T-cell (primary cell): ENCODE measurements around the gene MMAA. TPM values are rescaled to one million over a fixed set of nuclear protein-coding genes. Genes with fewer than 3 reads are reported as not detected.
"Not testable (repeated sequence)": the region's sequence is repeated elsewhere in the genome, so short reads cannot be mapped to it uniquely, and the experiment has no call there.

ENCODE experiments used
- ATAC-seq, 4 experiments: fragments of 200-7000 bp in 3 of 4; fragments of 150-1000 bp in 1 of 4; cut with Tn5 transposase; replicated peaks in 1 of 4; 1 replicate in 3 of 4; 2 replicates in 1 of 4; pipeline ENCODE4 v1.10.0; 2021; ENCODE audit warnings: moderate library complexity in 3 of 4, mild to moderate bottlenecking in 2 of 4, moderate number of reproducible peaks in 1 of 4
- CTCF ChIA-PET, 2 donors: fragments of 300-600 bp; sonication (Branson Sonifier 250); formaldehyde crosslinking; loops; one replicate each; lab custom pipeline; 2022; ENCODE audit warnings: antibody characterized with exemption in 2 of 2; lab: Charles Lee
- POLR2A ChIA-PET, 2 donors: fragments of 300-600 bp; sonication (Branson Sonifier 250); formaldehyde crosslinking; loops; one replicate each; lab custom pipeline; 2022; ENCODE audit warnings: antibody characterized with exemption in 2 of 2; lab: Charles Lee
- DNase-seq, 35 experiments: peaks; one replicate each; pipeline versions ENCODE4 v3.0.0 to v3.0.0-alpha.2; 2013 to 2023
- H3K27ac ChIP-seq: one replicate; pipeline ENCODE4 v1.5.1; 2013; ENCODE audit warnings: low read length
- H3K27me3 ChIP-seq, 2 experiments: replicated peaks in 1 of 2; 1 replicate in 1 of 2; 2 replicates in 1 of 2; pipeline versions ENCODE4 v1.6.1 to v1.7.0; 2013; ENCODE audit warnings: low read length in 1 of 2, mixed read lengths in 1 of 2; ENCODE audit not compliant: control insufficient read depth in 2 of 2, insufficient read depth in 2 of 2; ENCODE audit errors: extremely low read depth in 1 of 2
- H3K36me3 ChIP-seq, 2 donors: 1 replicate in 1 of 2; 2 replicates in 1 of 2; pipeline versions ENCODE4 v1.6.1 to v1.7.0; 2013; ENCODE audit warnings: low read length in 1 of 2; ENCODE audit not compliant: control insufficient read depth in 2 of 2, insufficient read depth in 1 of 2; ENCODE audit errors: extremely low read depth in 1 of 2
- H3K4me1 ChIP-seq, 2 experiments: 1 replicate in 1 of 2; 2 replicates in 1 of 2; pipeline versions ENCODE4 v1.6.1 to v1.7.0; 2013; ENCODE audit warnings: low read length in 2 of 2, mixed read lengths in 1 of 2; ENCODE audit not compliant: insufficient read depth in 2 of 2, control insufficient read depth in 1 of 2; ENCODE audit errors: extremely low read depth in 1 of 2
- H3K4me3 ChIP-seq, 2 donors: 1 replicate in 1 of 2; 2 replicates in 1 of 2; pipeline versions ENCODE4 v1.5.1 to v1.7.0; 2013; ENCODE audit warnings: mild to moderate bottlenecking in 2 of 2, low read length in 1 of 2, moderate library complexity in 1 of 2; ENCODE audit not compliant: control insufficient read depth in 1 of 2; ENCODE audit errors: extremely low read depth in 1 of 2
- H3K9me3 ChIP-seq: 2 replicates; pipeline ENCODE4 v1.7.0; 2013
- H3K27ac Mint-ChIP-seq, 2 donors: one replicate each; pipeline ENCODE4 v1.8.0; 2020 to 2021; ENCODE audit warnings: mild to moderate bottlenecking in 2 of 2, mixed read lengths in 2 of 2
- H3K27me3 Mint-ChIP-seq, 2 donors: one replicate each; pipeline ENCODE4 v1.8.0; 2021 to 2022; ENCODE audit warnings: mixed read lengths in 2 of 2
- H3K36me3 Mint-ChIP-seq: one replicate; pipeline ENCODE4 v1.8.0; 2021; ENCODE audit warnings: mixed read lengths
- H3K4me1 Mint-ChIP-seq, 3 donors: one replicate each; pipeline ENCODE4 v1.8.0; 2020 to 2022; ENCODE audit warnings: mixed read lengths in 3 of 3, mild to moderate bottlenecking in 1 of 3
- H3K4me3 Mint-ChIP-seq, 3 donors: one replicate each; pipeline ENCODE4 v1.8.0; 2020 to 2022; ENCODE audit warnings: mild to moderate bottlenecking in 3 of 3, mixed read lengths in 3 of 3, moderate library complexity in 3 of 3
- H3K9me3 Mint-ChIP-seq, 3 donors: one replicate each; pipeline ENCODE4 v1.8.0; 2020 to 2022; ENCODE audit warnings: mixed read lengths in 3 of 3
- WGBS: methylation state at CpG from one replicate; pipeline ENCODE4 v1.1.5; 2013; ENCODE audit warnings: missing lambda C conversion rate; ENCODE audit not compliant: insufficient coverage; 5-methylcytosine and 5-hydroxymethylcytosine counted together
- total RNA-seq, 35 experiments: library from RNA in 6 of 35; stranded (reverse) in 6 of 35; fragments of 120-200 nt in 1 of 35; gene quantifications; one replicate each; pipeline versions ENCODE4 v1.2.1 to v1.2.4 and lab custom pipeline; 2013 to 2026

The MMAA gene
- total RNA-seq, 5 donors from 2014 or later (not counting 1 experiment from before 2014, with no cell fraction given), result 7.2 to 13.1 (median 10.4) TPM

DNA sequence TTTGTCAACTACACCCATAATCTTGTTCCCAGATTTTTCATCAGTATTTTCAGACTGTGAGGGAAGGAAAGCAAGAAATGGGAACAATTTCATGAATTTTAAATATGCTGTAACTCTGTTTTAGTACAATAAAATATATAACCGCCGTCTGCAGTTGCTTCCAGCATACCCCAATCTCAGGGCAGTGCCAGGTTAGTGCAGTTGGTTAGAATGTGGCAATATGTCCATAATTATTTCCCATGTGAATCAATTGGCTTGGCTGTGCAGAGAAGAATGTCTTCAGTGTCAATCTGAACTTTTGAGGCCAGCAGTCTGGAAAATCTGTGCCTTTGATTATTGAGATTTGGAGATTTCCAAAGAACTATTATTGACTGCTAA, 5.0 kb upstream of the MMAA start:
- H3K36me3 Mint-ChIP-seq, result no peaks in the 10 kb centered on the region
- H3K4me3 Mint-ChIP-seq, result no peak overlapping the region
- H3K27ac Mint-ChIP-seq, result no peak overlapping the region
- DNase-seq, result no peak
- H3K9me3 Mint-ChIP-seq, result no peaks in the 10 kb centered on the region
- peaks cover 5 to 7% of the 10 kb centered on the region in 2 experiments for H3K4me1 ChIP-seq
- H3K27ac ChIP-seq, result no peak overlapping the region
- H3K27me3 ChIP-seq, result peaks cover 0 to 5% of the 10 kb centered on the region in 2 experiments
- no peaks in the 10 kb centered on the region for H3K36me3 ChIP-seq
- no peaks in the 10 kb centered on the region for H3K9me3 ChIP-seq
- ChIA-PET POLR2A (no interaction called here), CTCF (no interaction called here)
- H3K4me1 Mint-ChIP-seq, result peaks cover 15 to 23% (median 20%) of the 10 kb centered on the region in 3 donors
- peaks cover 1 to 4% of the 10 kb centered on the region in 2 donors for H3K27me3 Mint-ChIP-seq
- no peak for ATAC-seq
- no peak overlapping the region for H3K4me3 ChIP-seq
- no CpG with 5 or more reads among the region's 2 CpGs for WGBS

DNA sequence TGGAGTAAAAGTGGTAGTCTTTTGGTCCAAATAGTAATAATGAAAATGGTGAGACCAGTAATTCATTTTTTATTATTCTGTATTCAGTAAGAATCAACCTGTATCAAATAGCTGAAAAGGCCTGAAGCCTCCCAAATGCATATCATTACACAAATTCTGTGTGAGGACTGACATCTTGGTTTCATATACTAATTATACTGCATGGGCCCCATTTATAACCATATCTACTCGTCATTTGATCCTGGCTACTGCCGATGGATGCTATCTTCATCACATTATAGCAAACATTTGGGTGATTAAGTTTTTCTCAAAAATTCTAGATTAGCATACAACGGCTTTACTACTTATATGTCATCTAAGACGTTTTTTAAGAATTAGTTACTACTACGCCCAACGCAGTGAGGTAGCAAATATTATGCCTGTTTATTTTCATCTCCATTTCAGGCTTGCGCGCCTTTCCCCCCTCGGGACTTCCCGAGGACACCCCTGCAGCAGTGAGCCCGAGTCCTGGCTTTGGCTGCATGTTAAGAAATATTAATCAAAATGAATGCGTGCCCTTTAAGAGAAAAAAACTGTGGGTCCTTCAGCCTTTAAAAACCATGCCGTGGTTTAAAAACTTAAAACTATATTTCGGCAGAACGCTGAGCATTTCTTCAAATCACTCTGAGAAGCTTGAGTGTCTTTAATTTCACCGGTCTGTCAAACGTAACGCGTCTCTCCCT, 814 bp upstream of the MMAA start:
- no peaks in the 10 kb centered on the region for H3K9me3 ChIP-seq
- Mint-ChIP-seq H3K36me3 (peaks cover 8% of the 10 kb centered on the region), H3K4me3 (peak overlapping the region; percentile 95 to 97 (median 96)), H3K27me3 (peaks cover 1 to 4% of the 10 kb centered on the region in 2 donors), H3K4me1 (peaks cover 38 to 47% (median 41%) of the 10 kb centered on the region in 3 donors), H3K27ac (peak overlapping the region; percentile 99), H3K9me3 (peaks cover 2 to 4% (median 3%) of the 10 kb centered on the region in 3 donors)
- no peaks in the 10 kb centered on the region for H3K36me3 ChIP-seq
- ATAC-seq (peak; percentile 2 to 29 (median 20)), DNase-seq (peak in 12 of 35 experiments; percentile 2 to 21 (median 13))
- POLR2A ChIA-PET, result no interaction called here
- 0% methylated on average over 8 of the region's 19 CpGs for WGBS
- H3K4me1 ChIP-seq, result peaks cover 14 to 15% of the 10 kb centered on the region in 2 experiments
- H3K4me3 ChIP-seq, result peak overlapping the region; percentile 91 to 95
- CTCF ChIA-PET, result interaction anchor here (0.6 to 3.5 kb wide), 5 partner anchors 382 to 1353 kb away, joined by 3 to 28 read pairs (median 3); no protein-coding TSS in a partner anchor
- peak overlapping the region; percentile 97 for H3K27ac ChIP-seq
- H3K27me3 ChIP-seq, result no peaks in the 10 kb centered on the region

DNA sequence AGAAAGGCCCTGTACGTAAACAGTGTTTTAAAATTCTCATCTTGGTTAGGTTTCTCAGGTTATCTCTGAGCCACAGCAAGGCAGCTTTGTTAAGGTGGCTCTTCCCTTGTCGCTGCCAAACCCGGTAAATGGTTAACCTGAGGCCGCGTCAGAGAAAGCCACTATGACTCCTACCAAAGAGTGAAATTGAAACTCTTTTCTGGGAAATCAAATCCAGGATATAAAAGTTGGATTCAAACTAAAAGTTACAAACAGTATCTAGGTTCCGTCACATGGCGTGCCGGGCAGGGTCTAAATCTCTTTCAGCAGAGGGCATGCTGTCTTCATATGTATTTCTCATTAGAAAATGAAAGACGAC, 433 bp downstream of the MMAA start:
- POLR2A ChIA-PET, result interaction anchor here in 1 of 2 donors (0.9 kb wide), 1 partner anchor 441 kb away, joined by 3 read pairs; no protein-coding TSS in a partner anchor
- no peaks in the 10 kb centered on the region for H3K27me3 ChIP-seq
- Mint-ChIP-seq H3K27me3 (peaks cover 0 to 1% of the 10 kb centered on the region in 2 donors), H3K4me3 (peak overlapping the region; percentile 95 to 97 (median 96)), H3K27ac (peak overlapping the region; percentile 99), H3K9me3 (peaks cover 2 to 4% (median 3%) of the 10 kb centered on the region in 3 donors), H3K36me3 (peaks cover 8% of the 10 kb centered on the region), H3K4me1 (peaks cover 47 to 56% (median 48%) of the 10 kb centered on the region in 3 donors)
- CTCF ChIA-PET, result interaction anchor here (0.6 to 3.5 kb wide), 5 partner anchors 10 to 386 kb away, joined by 3 to 28 read pairs (median 3); no protein-coding TSS in a partner anchor
- H3K4me1 ChIP-seq, result peaks cover 15 to 19% of the 10 kb centered on the region in 2 experiments
- H3K9me3 ChIP-seq, result no peaks in the 10 kb centered on the region
- 0% methylated on average over 4 of the region's 9 CpGs for WGBS
- H3K36me3 ChIP-seq, result no peaks in the 10 kb centered on the region
- H3K27ac ChIP-seq, result peak overlapping the region; percentile 90
- ATAC-seq (peak; percentile 44 to 51 (median 48)), DNase-seq (peak in 25 of 35 experiments; percentile 4 to 69 (median 26))
- peak overlapping the region; percentile 91 to 95 for H3K4me3 ChIP-seq

DNA sequence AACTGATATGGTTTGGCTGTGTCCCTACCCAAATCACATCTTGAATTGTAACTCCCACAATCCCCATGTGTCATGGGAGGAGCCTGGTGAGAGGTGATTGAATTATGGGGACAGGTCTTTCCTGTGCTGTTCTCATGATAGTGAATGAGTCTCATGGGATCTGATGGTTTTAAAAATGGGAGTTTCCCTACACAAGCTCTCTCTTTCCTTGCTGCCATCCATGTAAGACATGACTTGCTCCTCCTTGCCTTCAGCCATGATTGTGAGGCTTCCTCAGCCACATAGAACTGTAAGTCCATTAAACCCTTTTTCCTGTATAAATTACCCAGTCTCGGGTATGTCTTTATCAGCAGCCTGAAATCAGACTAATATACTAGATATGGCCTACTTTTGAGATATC, 2.9 kb downstream of the MMAA start:
- CTCF ChIA-PET, result interaction anchor here in 1 of 2 donors (0.7 kb wide), 1 partner anchor 439 kb away, joined by 3 read pairs; no protein-coding TSS in a partner anchor
- H3K36me3 ChIP-seq, H3K9me3 Mint-ChIP-seq, ATAC-seq, H3K9me3 ChIP-seq, H3K4me3 ChIP-seq, H3K27me3 ChIP-seq, H3K27ac Mint-ChIP-seq, DNase-seq, H3K27ac ChIP-seq, H3K27me3 Mint-ChIP-seq, POLR2A ChIA-PET: not testable (repeated sequence)
- no CpG with 5 or more reads among the region's 1 CpG for WGBS
- peaks cover 15 to 32% of the 10 kb centered on the region in 2 experiments for H3K4me1 ChIP-seq
- Mint-ChIP-seq H3K4me3 (peak overlapping the region in 1 of 3 donors; percentile 28), H3K36me3 (peaks cover 16% of the 10 kb centered on the region), H3K4me1 (peaks cover 56 to 68% (median 57%) of the 10 kb centered on the region in 3 donors)

DNA sequence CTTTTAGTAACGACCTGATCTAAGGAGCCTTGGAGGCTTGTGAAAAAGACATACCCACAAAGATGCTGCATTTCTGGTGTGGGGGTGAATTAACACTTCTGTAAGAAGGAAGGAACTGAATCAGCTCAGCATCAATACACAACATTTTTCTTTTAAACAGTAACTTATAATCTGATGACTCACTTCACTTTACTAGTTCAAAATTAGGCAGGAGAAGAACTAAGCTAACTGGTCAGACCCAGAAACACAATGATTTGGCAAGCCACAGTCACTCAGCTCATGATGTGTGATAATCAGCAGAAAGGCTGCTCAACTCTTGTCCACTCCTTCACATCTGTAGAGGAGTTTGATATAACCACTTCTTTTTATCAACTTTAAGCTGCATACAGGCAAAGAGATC, 4.6 kb downstream of the MMAA start:
- peaks cover 0 to 2% of the 10 kb centered on the region in 2 donors for H3K36me3 ChIP-seq
- H3K4me1 Mint-ChIP-seq, result peaks cover 40 to 57% (median 46%) of the 10 kb centered on the region in 3 donors
- ChIA-PET POLR2A (no interaction called here), CTCF (interaction anchor here (0.6 to 1.2 kb wide), 3 partner anchors 9 to 317 kb away, joined by 3 to 8 read pairs (median 4); no protein-coding TSS in a partner anchor)
- H3K27me3 Mint-ChIP-seq, result no peaks in the 10 kb centered on the region
- no peak for ATAC-seq
- no peak overlapping the region for H3K4me3 ChIP-seq
- H3K36me3 Mint-ChIP-seq, result peaks cover 23% of the 10 kb centered on the region
- no CpG with 5 or more reads among the region's 1 CpG for WGBS
- no peak for DNase-seq
- H3K9me3 ChIP-seq, result no peaks in the 10 kb centered on the region
- no peaks in the 10 kb centered on the region for H3K27me3 ChIP-seq
- H3K4me1 ChIP-seq, result peaks cover 10 to 27% of the 10 kb centered on the region in 2 experiments
- H3K27ac ChIP-seq, result peak overlapping the region; percentile 8
- no peak overlapping the region for H3K4me3 Mint-ChIP-seq
- H3K9me3 Mint-ChIP-seq, result peaks cover 2 to 4% (median 3%) of the 10 kb centered on the region in 3 donors
- peak overlapping the region in 1 of 2 donors; percentile 75 for H3K27ac Mint-ChIP-seq
